HFFc6 (cell line): ENCODE results near the gene WFDC2. TPM values are rescaled to one million over a fixed set of nuclear protein-coding genes. Genes with fewer than 3 reads are reported as not detected.

ENCODE experiments used
- DNase-seq: peaks from one replicate; pipeline ENCODE4 v3.0.0-alpha.2; 2018
- H3K27ac Mint-ChIP-seq: 2 replicates; pipeline ENCODE4 v1.8.0; 2020; ENCODE audit warnings: mild to moderate bottlenecking, mixed read lengths
- H3K27me3 Mint-ChIP-seq: 2 replicates; pipeline ENCODE4 v1.8.0; 2021; ENCODE audit warnings: mild to moderate bottlenecking, moderate library complexity, mixed read lengths; ENCODE audit not compliant: insufficient read depth
- H3K36me3 Mint-ChIP-seq: 2 replicates; pipeline ENCODE4 v1.8.0; 2021; ENCODE audit warnings: low read depth, mixed read lengths
- H3K4me1 Mint-ChIP-seq: 2 replicates; pipeline ENCODE4 v1.8.0; 2020; ENCODE audit warnings: low read depth, mixed read lengths
- H3K4me3 Mint-ChIP-seq: 2 replicates; pipeline ENCODE4 v1.8.0; 2020; ENCODE audit warnings: mild to moderate bottlenecking, moderate library complexity, mixed read lengths
- H3K9me3 Mint-ChIP-seq: 2 replicates; pipeline ENCODE4 v1.8.0; 2020; ENCODE audit warnings: mild to moderate bottlenecking, mixed read lengths
- total RNA-seq, 6 experiments: library from RNA; stranded (reverse); fragmentation: NEBNext Ultra II Directional; extraction: Animal tissue kit (Norgen Biotek cat#: 25700); gene quantifications; 2 replicates in 1 of 6; 3 replicates in 5 of 6; pipeline ENCODE4 v1.2.3, GENCODE V29; 2021
- TF ChIP-seq, protein P1 (sequence below): fragments of 200-600 bp; sonication (generic); IDR thresholded peaks from 2 replicates; pipeline ENCODE4 v1.5.0; 2021; ENCODE audit warnings: antibody characterized with exemption, mild to moderate bottlenecking

The WFDC2 gene
- total RNA-seq, 6 experiments from 2014 or later, result 0.97 TPM; not detected in 5

DNA sequence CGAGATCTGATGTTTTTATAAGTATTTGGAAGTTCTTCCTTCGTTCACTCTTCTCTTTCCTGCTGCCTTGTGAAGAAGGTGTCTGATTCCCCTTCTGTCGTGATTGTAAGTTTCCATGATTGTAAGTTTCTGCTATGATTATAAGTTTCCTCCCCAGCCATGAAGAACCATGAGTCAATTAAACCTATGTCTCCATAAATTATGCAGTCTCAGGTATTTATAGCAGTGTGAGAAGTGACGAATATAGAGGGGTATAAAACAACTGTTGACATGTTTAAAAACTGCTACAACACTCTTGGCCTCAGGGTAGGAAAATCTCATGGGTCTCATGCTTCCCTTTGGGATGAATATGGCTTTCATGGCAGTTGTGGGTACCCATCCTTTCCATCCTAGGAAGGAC is 5.8 kb upstream of the WFDC2 start:
- TF ChIP-seq, protein P1, sequence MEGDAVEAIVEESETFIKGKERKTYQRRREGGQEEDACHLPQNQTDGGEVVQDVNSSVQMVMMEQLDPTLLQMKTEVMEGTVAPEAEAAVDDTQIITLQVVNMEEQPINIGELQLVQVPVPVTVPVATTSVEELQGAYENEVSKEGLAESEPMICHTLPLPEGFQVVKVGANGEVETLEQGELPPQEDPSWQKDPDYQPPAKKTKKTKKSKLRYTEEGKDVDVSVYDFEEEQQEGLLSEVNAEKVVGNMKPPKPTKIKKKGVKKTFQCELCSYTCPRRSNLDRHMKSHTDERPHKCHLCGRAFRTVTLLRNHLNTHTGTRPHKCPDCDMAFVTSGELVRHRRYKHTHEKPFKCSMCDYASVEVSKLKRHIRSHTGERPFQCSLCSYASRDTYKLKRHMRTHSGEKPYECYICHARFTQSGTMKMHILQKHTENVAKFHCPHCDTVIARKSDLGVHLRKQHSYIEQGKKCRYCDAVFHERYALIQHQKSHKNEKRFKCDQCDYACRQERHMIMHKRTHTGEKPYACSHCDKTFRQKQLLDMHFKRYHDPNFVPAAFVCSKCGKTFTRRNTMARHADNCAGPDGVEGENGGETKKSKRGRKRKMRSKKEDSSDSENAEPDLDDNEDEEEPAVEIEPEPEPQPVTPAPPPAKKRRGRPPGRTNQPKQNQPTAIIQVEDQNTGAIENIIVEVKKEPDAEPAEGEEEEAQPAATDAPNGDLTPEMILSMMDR, result no peak
- Mint-ChIP-seq H3K4me3 (no peak overlapping the region), H3K36me3 (no peaks in the 10 kb centered on the region), H3K27ac (no peak overlapping the region), H3K4me1 (no peaks in the 10 kb centered on the region), H3K9me3 (no peaks in the 10 kb centered on the region), H3K27me3 (peaks cover 17% of the 10 kb centered on the region)
- DNase-seq, result no peak

DNA sequence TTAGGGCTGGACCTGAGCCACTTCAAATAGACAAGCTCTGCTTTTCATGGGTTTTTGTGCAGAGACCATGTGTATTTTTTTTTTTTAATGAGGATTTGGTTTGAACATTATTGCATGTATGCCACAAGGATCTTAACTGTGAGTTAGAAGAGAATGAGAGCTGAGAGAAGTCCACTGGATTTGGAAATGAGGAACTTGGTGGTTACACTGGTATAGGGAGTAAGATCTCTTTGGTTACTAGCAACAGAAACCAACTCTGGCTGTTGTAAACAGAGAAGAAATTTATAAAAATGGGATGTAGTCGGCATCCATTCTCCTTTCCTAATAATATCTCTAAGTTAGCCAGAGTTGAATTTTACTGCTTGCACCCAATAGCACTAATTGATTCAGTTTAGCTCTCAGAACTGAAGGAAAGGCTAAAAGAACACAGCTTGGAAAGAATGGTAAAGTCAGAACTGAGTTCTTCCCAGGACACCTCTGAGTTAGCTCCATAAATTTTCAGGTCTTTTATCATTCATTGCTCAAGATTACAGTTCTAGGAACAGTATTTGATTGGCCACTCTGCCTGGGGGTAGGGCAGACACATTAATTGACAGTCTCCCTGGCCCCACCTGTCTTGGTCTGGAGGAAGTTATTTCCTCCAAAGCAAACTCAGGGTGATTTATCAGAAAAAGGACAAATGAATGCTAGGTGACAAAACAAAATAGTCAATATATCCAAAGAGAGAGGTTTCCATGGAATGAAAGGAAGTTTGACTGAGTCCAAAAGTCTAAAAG is 3.9 kb upstream of the WFDC2 start:
- H3K4me1 Mint-ChIP-seq, result no peaks in the 10 kb centered on the region
- no peak overlapping the region for H3K4me3 Mint-ChIP-seq
- no peaks in the 10 kb centered on the region for H3K9me3 Mint-ChIP-seq
- DNase-seq, result no peak
- no peak overlapping the region for H3K27ac Mint-ChIP-seq
- H3K27me3 Mint-ChIP-seq, result peaks cover 32% of the 10 kb centered on the region
- H3K36me3 Mint-ChIP-seq, result no peaks in the 10 kb centered on the region
- TF ChIP-seq, protein P1, result no peak

DNA sequence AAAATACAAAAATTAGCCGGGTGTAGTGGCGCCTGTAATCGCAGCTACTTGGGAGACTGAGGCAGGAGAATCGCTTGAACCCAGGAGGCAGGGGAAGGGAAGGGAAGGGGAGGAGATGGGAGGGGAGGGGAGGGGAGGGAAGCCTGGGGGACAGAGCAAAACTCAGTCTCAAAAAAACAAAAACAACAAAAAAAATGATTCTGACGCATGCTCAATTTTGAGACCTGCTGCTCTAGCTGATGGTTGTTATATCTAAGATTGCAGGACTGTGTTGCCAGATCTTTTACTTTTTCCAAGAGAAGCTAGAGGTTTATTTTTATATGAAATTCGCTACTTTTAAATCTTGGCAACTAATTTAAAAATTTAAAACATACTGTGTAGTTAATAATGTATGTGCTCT is 2.4 kb upstream of the WFDC2 start:
- H3K4me1 Mint-ChIP-seq, result no peaks in the 10 kb centered on the region
- H3K27ac Mint-ChIP-seq, result no peak overlapping the region
- TF ChIP-seq, protein P1, result no peak
- H3K36me3 Mint-ChIP-seq, result no peaks in the 10 kb centered on the region
- peaks cover 39% of the 10 kb centered on the region for H3K27me3 Mint-ChIP-seq
- DNase-seq, result no peak
- no peaks in the 10 kb centered on the region for H3K9me3 Mint-ChIP-seq
- H3K4me3 Mint-ChIP-seq, result no peak overlapping the region

DNA sequence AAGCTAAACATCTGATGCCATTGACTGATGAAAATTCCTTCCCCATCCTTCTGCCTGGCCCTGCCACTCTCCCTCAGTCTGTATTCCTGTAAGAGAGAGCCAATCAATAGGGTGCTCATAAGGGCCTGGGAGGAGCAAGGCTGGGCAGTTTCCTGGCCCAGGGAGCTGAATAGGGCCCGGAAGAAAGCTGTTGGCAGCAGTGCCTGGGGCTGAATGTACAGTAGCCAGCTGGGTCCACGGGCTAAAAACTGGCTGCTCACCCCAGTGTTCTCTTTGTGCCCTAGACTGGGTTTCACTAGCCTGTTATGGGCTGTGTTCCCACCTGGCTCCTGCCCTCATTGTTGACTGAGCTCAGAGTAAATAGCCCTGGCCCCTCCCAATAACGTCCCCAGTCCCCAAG is 1.7 kb upstream of the WFDC2 start:
- Mint-ChIP-seq H3K36me3 (no peaks in the 10 kb centered on the region), H3K9me3 (no peaks in the 10 kb centered on the region), H3K4me1 (no peaks in the 10 kb centered on the region), H3K27ac (no peak overlapping the region), H3K4me3 (no peak overlapping the region), H3K27me3 (peaks cover 36% of the 10 kb centered on the region)
- DNase-seq, result no peak
- TF ChIP-seq, protein P1, result no peak

DNA sequence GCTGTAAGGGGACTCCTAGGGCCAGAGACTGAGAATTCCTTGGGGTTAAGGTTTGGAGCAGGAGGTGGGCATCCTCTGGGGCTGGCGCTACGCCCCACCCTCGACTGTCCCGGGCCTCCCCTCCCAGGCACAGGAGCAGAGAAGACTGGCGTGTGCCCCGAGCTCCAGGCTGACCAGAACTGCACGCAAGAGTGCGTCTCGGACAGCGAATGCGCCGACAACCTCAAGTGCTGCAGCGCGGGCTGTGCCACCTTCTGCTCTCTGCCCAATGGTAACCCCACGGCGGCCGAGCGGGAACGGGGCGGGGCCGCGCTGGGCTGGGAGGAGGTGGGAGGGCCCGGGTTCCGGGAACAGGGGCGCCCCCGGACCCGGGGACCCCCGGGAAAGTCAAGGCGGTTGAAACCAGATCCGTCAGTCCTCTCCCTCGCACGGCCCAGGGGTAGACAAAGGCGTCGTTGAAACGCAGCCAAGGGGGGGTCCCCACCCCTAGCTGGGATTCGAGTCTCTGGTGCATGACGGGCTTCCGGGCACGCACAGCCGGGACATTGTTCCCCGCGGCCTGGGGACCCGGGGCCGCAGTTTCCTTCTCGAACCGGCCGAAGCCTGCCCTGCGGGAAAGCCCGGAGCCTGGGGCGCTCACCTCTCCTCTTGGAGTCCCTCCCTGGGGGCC is 844 bp downstream of the WFDC2 start:
- Mint-ChIP-seq H3K9me3 (no peaks in the 10 kb centered on the region), H3K4me3 (no peak overlapping the region), H3K4me1 (no peaks in the 10 kb centered on the region), H3K27ac (no peak overlapping the region), H3K27me3 (peaks cover 36% of the 10 kb centered on the region), H3K36me3 (no peaks in the 10 kb centered on the region)
- no peak for DNase-seq
- TF ChIP-seq, protein P1, result no peak
